A549 (cell line): Measurements from ENCODE around the gene KIF26A. TPM values are rescaled to one million over a fixed set of nuclear protein-coding genes. Genes with fewer than 3 reads are reported as not detected.

ENCODE experiments used
- ATAC-seq, 2 experiments: fragments of 200-7000 bp in 1 of 2; fragments of >200 bp in 1 of 2; cut with Nextera tagmentation in 1 of 2; cut with Tn5 transposase in 1 of 2; 3 replicates each; pipeline versions ENCODE4 v1.8.0 to v1.9.1; 2018 to 2020; ENCODE audit warnings: mild to moderate bottlenecking in 1 of 2, moderate library complexity in 1 of 2
- CTCF ChIA-PET: fragments of 300-600 bp; sonication (Branson Sonifier 250); formaldehyde crosslinking; extraction: SDS; loops from one replicate; lab custom pipeline; 2021; ENCODE audit warnings: antibody characterized with exemption, inconsistent platforms; lab: Yijun Ruan, JAX
- POLR2A ChIA-PET: fragments of 350-600 bp; formaldehyde crosslinking; extraction: SDS; loops from one replicate; lab custom pipeline; 2021; ENCODE audit warnings: antibody characterized with exemption, inconsistent platforms; lab: Yijun Ruan, JAX
- DNase-seq, 2 experiments: peaks; one replicate each; pipeline versions ENCODE4 v3.0.0 to v3.0.0-alpha.2; 2011 to 2016; ENCODE audit warnings: low read depth in 1 of 2, low spot score in 1 of 2
- FAIRE-seq: peaks from 2 replicates; lab custom pipeline; 2011; peaks lifted over from hg19 to GRCh38; lab: Jason Lieb, UNC
- H3K27ac ChIP-seq, 2 experiments: fragments of >200 bp; sonication (Bioruptor Twin); formaldehyde crosslinking; 3 replicates each; pipeline ENCODE4 v1.5.1; 2016 to 2017
- H3K4me1 ChIP-seq: fragments of >200 bp; sonication (Bioruptor Twin); formaldehyde crosslinking; 3 replicates; pipeline ENCODE4 v1.6.1; 2016
- H3K4me2 ChIP-seq: fragments of >200 bp; sonication (Bioruptor Twin); formaldehyde crosslinking; 3 replicates; pipeline ENCODE4 v1.6.1; 2016
- H3K4me3 ChIP-seq: fragments of >200 bp; sonication (Bioruptor Twin); formaldehyde crosslinking; 3 replicates; pipeline ENCODE4 v1.5.1; 2016
- H3K9me3 ChIP-seq: fragments of >200 bp; sonication (Bioruptor Twin); formaldehyde crosslinking; 3 replicates; pipeline ENCODE4 v1.6.1; 2016
- ATOH8 ChIP-seq: fragments of 250-450 bp; sonication (Bioruptor Pico); IDR thresholded peaks from 2 replicates; pipeline ENCODE4 v1.5.0; 2020; ENCODE audit warnings: low read depth, mild to moderate bottlenecking, moderate library complexity
- BHLHE40 ChIP-seq: IDR thresholded peaks from 2 replicates; pipeline ENCODE4 v1.6.1; 2012; ENCODE audit warnings: low read depth, low read length, inconsistent platforms
- CBX2 ChIP-seq: fragments of 200-600 bp; sonication (generic); IDR thresholded peaks from 2 replicates; pipeline ENCODE4 v1.6.1; 2016; ENCODE audit warnings: low read depth, mild to moderate bottlenecking, borderline replicate concordance
- CTCF ChIP-seq: fragments of >200 bp; sonication (Bioruptor Twin); formaldehyde crosslinking; IDR thresholded peaks from 3 replicates; pipeline ENCODE4 v1.5.1; 2016
- EHF ChIP-seq: fragments of 250-450 bp; sonication (Bioruptor Pico); IDR thresholded peaks from 2 replicates; pipeline ENCODE4 v1.5.0; 2020; ENCODE audit warnings: mild to moderate bottlenecking
- ESRRA ChIP-seq: fragments of 150-350 bp; IDR thresholded peaks from 2 replicates; pipeline ENCODE4 v1.6.1; 2014; ENCODE audit warnings: mild to moderate bottlenecking, low read length, borderline replicate concordance
- FOSL2 ChIP-seq, 2 experiments: fragments of 450-650 bp in 1 of 2; fragments of >200 bp in 1 of 2; sonication (Bioruptor Twin) in 1 of 2; formaldehyde crosslinking; IDR thresholded peaks; 2 replicates each; pipeline versions ENCODE4 v1.5.0 to v1.6.1; 2016 to 2020; ENCODE audit warnings: mild to moderate bottlenecking in 1 of 2, moderate library complexity in 1 of 2
- GATA3 ChIP-seq: IDR thresholded peaks from 2 replicates; pipeline ENCODE4 v1.6.1; 2012; ENCODE audit warnings: borderline replicate concordance
- HDAC2 ChIP-seq: fragments of 200-600 bp; sonication (generic); IDR thresholded peaks from 2 replicates; pipeline ENCODE4 v1.6.1; 2016
- HEYL ChIP-seq: fragments of 250-450 bp; sonication (Bioruptor Pico); IDR thresholded peaks from 2 replicates; pipeline ENCODE4 v1.8.0; 2021; ENCODE audit warnings: mild to moderate bottlenecking, moderate library complexity
- HOXB13 ChIP-seq: fragments of 250-450 bp; sonication (Bioruptor Pico); IDR thresholded peaks from 2 replicates; pipeline ENCODE4 v1.5.0; 2020; ENCODE audit warnings: low read depth, mild to moderate bottlenecking, moderate library complexity
- JUN ChIP-seq, 2 experiments: fragments of >200 bp; sonication (Bioruptor Twin); formaldehyde crosslinking; IDR thresholded peaks; 2 replicates in 1 of 2; 3 replicates in 1 of 2; pipeline ENCODE4 v1.6.1; 2016 to 2017
- JUNB ChIP-seq: fragments of >200 bp; sonication (Bioruptor Twin); formaldehyde crosslinking; IDR thresholded peaks from 2 replicates; pipeline ENCODE4 v1.6.1; 2016
- KDM5A ChIP-seq: fragments of 200-600 bp; sonication (generic); IDR thresholded peaks from 2 replicates; pipeline ENCODE4 v1.6.1; 2016; ENCODE audit warnings: antibody characterized with exemption, mild to moderate bottlenecking
- MAFK ChIP-seq: fragments of 450-650 bp; IDR thresholded peaks from 2 replicates; pipeline ENCODE4 v1.6.1; 2014; ENCODE audit not compliant: partially characterized antibody
- MAZ ChIP-seq: fragments of 150-350 bp; IDR thresholded peaks from 2 replicates; pipeline ENCODE4 v1.6.1; 2014; ENCODE audit warnings: antibody characterized with exemption, low read depth, low read length, borderline replicate concordance
- MYC ChIP-seq: IDR thresholded peaks from 2 replicates; pipeline ENCODE4 v1.6.1; 2012; ENCODE audit warnings: mild to moderate bottlenecking, inconsistent platforms, low read length, improper control_type of control experiment, borderline replicate concordance
- NPAS2 ChIP-seq: fragments of 250-450 bp; sonication (Bioruptor Pico); IDR thresholded peaks from 2 replicates; pipeline ENCODE4 v1.8.0; 2022; ENCODE audit warnings: mild to moderate bottlenecking, moderate library complexity, borderline replicate concordance
- POLR2AphosphoS2 ChIP-seq: conservative IDR thresholded peaks from 2 replicates; pipeline ENCODE4 v1.6.1; 2012; ENCODE audit warnings: low read length, improper control_type of control experiment, inconsistent platforms
- RAD21 ChIP-seq, 2 experiments: fragments of >200 bp in 1 of 2; sonication (Bioruptor Twin) in 1 of 2; formaldehyde crosslinking in 1 of 2; IDR thresholded peaks in 1 of 2; conservative IDR thresholded peaks in 1 of 2; 2 replicates in 1 of 2; 3 replicates in 1 of 2; pipeline ENCODE4 v1.6.1; 2012 to 2018; ENCODE audit warnings: inconsistent platforms in 1 of 2
- RCOR1 ChIP-seq: fragments of 150-350 bp; IDR thresholded peaks from 2 replicates; pipeline ENCODE4 v1.6.1; 2014; ENCODE audit warnings: antibody characterized with exemption, low read length, low read depth
- RFX5 ChIP-seq: fragments of 450-650 bp; IDR thresholded peaks from 2 replicates; pipeline ENCODE4 v1.7.1; 2014; ENCODE audit warnings: antibody characterized with exemption, mild to moderate bottlenecking, moderate library complexity
- SMC3 ChIP-seq: fragments of >200 bp; sonication (Bioruptor Twin); formaldehyde crosslinking; IDR thresholded peaks from 3 replicates; pipeline ENCODE4 v1.6.1; 2018; ENCODE audit warnings: inconsistent platforms
- WGBS: methylation state at CpG from one replicate; pipeline ENCODE4 v1.1.6; 2017; ENCODE audit errors: missing lambda C conversion rate; 5-methylcytosine and 5-hydroxymethylcytosine counted together
- polyA plus RNA-seq, 4 experiments: library from polyadenylated mRNA; depleted of rRNA in 3 of 4; stranded (reverse); fragments of >200 nt; fragmentation: RNase III in 1 of 4; extraction: RNeasy Plus Mini Kit Qiagen cat#74134 plus additional on column Dnase treatment in 1 of 4; gene quantifications; 2 replicates in 3 of 4; 3 replicates in 1 of 4; pipeline ENCODE4 v1.2.3, GENCODE V29; 2011 to 2017
- TF ChIP-seq, protein P1 (sequence below): fragments of >200 bp; sonication (Bioruptor Twin); formaldehyde crosslinking; IDR thresholded peaks from 2 replicates; pipeline ENCODE4 v1.6.1; 2016
- TF ChIP-seq, protein P2 (sequence below): IDR thresholded peaks from 2 replicates; pipeline ENCODE4 v1.6.1; 2012

Gene KIF26A
- polyA plus RNA-seq, 2 of the 4 experiments (the other 2 are of a cell fraction) = 0.28 to 2.3 TPM

- no peak for DNase-seq
- no peak for TF ChIP-seq RFX5
- TF ChIP-seq, protein P1, sequence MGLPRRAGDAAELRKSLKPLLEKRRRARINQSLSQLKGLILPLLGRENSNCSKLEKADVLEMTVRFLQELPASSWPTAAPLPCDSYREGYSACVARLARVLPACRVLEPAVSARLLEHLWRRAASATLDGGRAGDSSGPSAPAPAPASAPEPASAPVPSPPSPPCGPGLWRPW = no peak
- TF ChIP-seq MYC = no peak
- no peak for TF ChIP-seq CTCF
- no peak for TF ChIP-seq GATA3
- TF ChIP-seq KDM5A = no peak
- no peak for TF ChIP-seq BHLHE40
- no peak for TF ChIP-seq RAD21 (conservative IDR thresholded peaks at IDR 0.05 in 1 of 2, IDR thresholded peaks at IDR 0.05 in 1 of 2)
- no peak for TF ChIP-seq HEYL (CRISPR knock-in tag)
- TF ChIP-seq RCOR1 = no peak
- TF ChIP-seq HOXB13 (CRISPR knock-in tag) = no peak
- TF ChIP-seq JUN (IDR thresholded peaks at IDR 0.05) = no peak
- no peak for TF ChIP-seq JUNB
- TF ChIP-seq POLR2AphosphoS2 = no peak
- CTCF ChIA-PET = interaction anchor here (1.4 kb wide), 1 partner anchor 9 kb away, joined by 4 read pairs; no protein-coding TSS in a partner anchor
- POLR2A ChIA-PET = no interaction called here
- Histone ChIP-seq H3K4me1 (no peaks in the 10 kb centered on the region), H3K4me3 (no peak overlapping the region), H3K27ac (no peak overlapping the region), H3K4me2 (no peak overlapping the region), H3K9me3 (peaks cover 15% of the 10 kb centered on the region; the same call in 2 of the 3 replicates)
- WGBS = 84% methylated on average over 10 of the region's 23 CpGs
- peak in 1 of 2 experiments; percentile 15; a peak in 1 of 6 replicates for ATAC-seq
- no peak for FAIRE-seq
Observed at GRCh38 chr14:104229534-104230055, 91.2 kb downstream of the KIF26A start.

- no peak for FAIRE-seq
- TF ChIP-seq, protein P2, sequence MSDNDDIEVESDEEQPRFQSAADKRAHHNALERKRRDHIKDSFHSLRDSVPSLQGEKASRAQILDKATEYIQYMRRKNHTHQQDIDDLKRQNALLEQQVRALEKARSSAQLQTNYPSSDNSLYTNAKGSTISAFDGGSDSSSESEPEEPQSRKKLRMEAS = no peak
- TF ChIP-seq MAZ (no peak), SMC3 (no peak), POLR2AphosphoS2 (no peak), MAFK (no peak), JUN (IDR thresholded peaks at IDR 0.05) (no peak), NPAS2 (no peak), FOSL2 (IDR thresholded peaks at IDR 0.05) (no peak), FOSL2 (CRISPR knock-in tag; IDR thresholded peaks at IDR 0.05) (no peak), CTCF (no peak), EHF (CRISPR knock-in tag) (no peak), ESRRA (no peak), CBX2 (no peak), HDAC2 (no peak), ATOH8 (CRISPR knock-in tag) (no peak)
- ChIA-PET CTCF (interaction anchor here (1.4 kb wide), 1 partner anchor 10 kb away, joined by 4 read pairs; no protein-coding TSS in a partner anchor), POLR2A (no interaction called here)
- Histone ChIP-seq H3K4me2 (no peak overlapping the region), H3K9me3 (peaks cover 16% of the 10 kb centered on the region; the same call in 2 of the 3 replicates), H3K4me3 (no peak overlapping the region), H3K27ac (no peak overlapping the region), H3K4me1 (no peaks in the 10 kb centered on the region)
- DNase-seq = no peak
- WGBS = 42% methylated on average over 17 of the region's 19 CpGs
- no peak for ATAC-seq
Observed at GRCh38 chr14:104230119-104230815, 91.9 kb downstream of the KIF26A start.
